MM.1S (cell line): ENCODE data around the gene LRRTM4.

Experiments
- DNase-seq: peaks from one replicate; pipeline ENCODE4 v3.0.0-alpha.2; 2015
- H2AFZ ChIP-seq: fragments of 300-600 bp; sonication (generic); 2 replicates; pipeline ENCODE4 v1.6.0; 2016; ENCODE audit warnings: antibody characterized with exemption, low read length
- H3F3A ChIP-seq: fragments of 300-600 bp; sonication (generic); 2 replicates; pipeline ENCODE4 v1.6.1; 2016; ENCODE audit warnings: mild to moderate bottlenecking, antibody characterized with exemption, low read length, moderate library complexity, mixed read lengths; ENCODE audit not compliant: insufficient read depth
- H3K27ac ChIP-seq: fragments of 300-600 bp; sonication (generic); 2 replicates; pipeline ENCODE4 v1.5.1; 2016; ENCODE audit warnings: mild to moderate bottlenecking, low read length
- H3K27me3 ChIP-seq: fragments of 300-600 bp; sonication (generic); replicated peaks from 2 replicates; pipeline ENCODE4 v1.6.0; 2016; ENCODE audit warnings: low read length; ENCODE audit not compliant: insufficient read depth
- H3K36me3 ChIP-seq: fragments of 300-600 bp; sonication (generic); replicated peaks from 2 replicates; pipeline ENCODE4 v1.6.1; 2016; ENCODE audit warnings: mild to moderate bottlenecking, low read length, mixed read lengths; ENCODE audit not compliant: insufficient read depth
- H3K4me1 ChIP-seq: fragments of 300-600 bp; sonication (generic); 2 replicates; pipeline ENCODE4 v1.6.1; 2016; ENCODE audit warnings: low read length, mixed read lengths
- H3K4me2 ChIP-seq: fragments of 300-600 bp; sonication (generic); 2 replicates; pipeline ENCODE4 v1.6.0; 2016; ENCODE audit warnings: low read depth, low read length
- H3K4me3 ChIP-seq: fragments of 300-600 bp; sonication (generic); 2 replicates; pipeline ENCODE4 v1.5.1; 2016; ENCODE audit warnings: low read length, mixed read lengths
- H3K79me2 ChIP-seq: fragments of 300-600 bp; sonication (generic); 2 replicates; pipeline ENCODE4 v1.6.1; 2016; ENCODE audit warnings: mixed run types, low read length, mixed read lengths
- H3K9ac ChIP-seq: fragments of 300-600 bp; sonication (generic); 2 replicates; pipeline ENCODE4 v1.6.1; 2016; ENCODE audit warnings: low read length, mixed read lengths
- H3K9me2 ChIP-seq: fragments of 300-600 bp; sonication (generic); replicated peaks from 2 replicates; pipeline ENCODE4 v1.6.1; 2016; ENCODE audit warnings: mild to moderate bottlenecking, low read length, mixed read lengths; ENCODE audit not compliant: insufficient read depth
- H3K9me3 ChIP-seq: fragments of 300-600 bp; sonication (generic); replicated peaks from 2 replicates; pipeline ENCODE4 v1.6.1; 2016; ENCODE audit warnings: mild to moderate bottlenecking, low read length, mixed read lengths; ENCODE audit not compliant: insufficient read depth
- H4K20me1 ChIP-seq: fragments of 300-600 bp; sonication (generic); 2 replicates; pipeline ENCODE4 v1.6.1; 2016; ENCODE audit warnings: mild to moderate bottlenecking, low read length, moderate library complexity, mixed read lengths; ENCODE audit not compliant: insufficient read depth
- CTCF ChIP-seq: fragments of 300-600 bp; sonication (generic); IDR thresholded peaks from 2 replicates; pipeline ENCODE4 v1.5.1; 2016; ENCODE audit warnings: antibody characterized with exemption, low read length, mixed read lengths
- EZH2 ChIP-seq: fragments of 300-600 bp; sonication (generic); optimal IDR thresholded peaks from 2 replicates; pipeline ENCODE3; 2017; ENCODE audit warnings: low read depth, mild to moderate bottlenecking, antibody characterized with exemption, low read length, mixed read lengths
- EZH2phosphoT487 ChIP-seq: fragments of 300-600 bp; sonication (generic); IDR thresholded peaks from 2 replicates; pipeline ENCODE4 v1.6.1; 2018; ENCODE audit warnings: antibody characterized with exemption, low read length

The LRRTM4 gene

GRCh38 chr2:77370511-77370910 lies 151.7 kb downstream of the LRRTM4 start:
- Histone ChIP-seq H3K4me2 (no peak overlapping the region), H3K9me2 (no peaks in the 10 kb centered on the region), H4K20me1 (no peaks in the 10 kb centered on the region), H3F3A (no peaks in the 10 kb centered on the region), H3K27ac (no peak overlapping the region), H3K27me3 (no peaks in the 10 kb centered on the region), H3K4me1 (no peaks in the 10 kb centered on the region), H2AFZ (no peak overlapping the region), H3K79me2 (no peaks in the 10 kb centered on the region), H3K36me3 (no peaks in the 10 kb centered on the region), H3K9me3 (no peaks in the 10 kb centered on the region), H3K4me3 (no peak overlapping the region), H3K9ac (no peak overlapping the region)
- DNase-seq = no peak
- no peak for TF ChIP-seq EZH2
- no peak for TF ChIP-seq EZH2phosphoT487
- no peak for TF ChIP-seq CTCF

DNA sequence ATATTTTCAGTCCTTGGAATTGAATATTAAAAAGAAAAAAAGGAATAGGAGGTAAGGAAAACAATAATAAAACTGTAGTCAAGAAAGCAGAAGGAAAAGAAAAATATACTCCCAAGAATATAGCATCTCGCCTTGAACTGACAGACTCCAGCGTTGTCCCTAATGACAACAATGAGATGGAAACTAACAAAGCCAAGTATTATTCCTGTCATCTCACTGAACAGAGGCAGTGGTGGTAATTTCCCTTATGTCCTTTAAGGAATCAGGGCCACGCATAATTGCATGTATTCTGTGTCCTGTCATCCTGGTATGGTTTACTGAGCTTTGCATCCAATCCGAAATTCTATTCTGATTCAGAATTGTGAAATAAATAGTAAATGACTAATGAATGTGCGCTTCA lies 158.9 kb downstream of the LRRTM4 start:
- no peak overlapping the region for H2AFZ ChIP-seq
- no peaks in the 10 kb centered on the region for H3K79me2 ChIP-seq
- H3K9me2 ChIP-seq = no peaks in the 10 kb centered on the region
- no peak for DNase-seq
- TF ChIP-seq CTCF = no peak
- no peak for TF ChIP-seq EZH2phosphoT487
- TF ChIP-seq EZH2 = no peak
- no peak overlapping the region for H3K4me3 ChIP-seq
- no peak overlapping the region for H3K4me2 ChIP-seq
- no peaks in the 10 kb centered on the region for H3K27me3 ChIP-seq
- H3K27ac ChIP-seq = no peak overlapping the region
- H3K36me3 ChIP-seq = no peaks in the 10 kb centered on the region
- H3K9me3 ChIP-seq = no peaks in the 10 kb centered on the region
- no peaks in the 10 kb centered on the region for H4K20me1 ChIP-seq
- H3F3A ChIP-seq = no peaks in the 10 kb centered on the region
- H3K4me1 ChIP-seq = no peaks in the 10 kb centered on the region
- no peak overlapping the region for H3K9ac ChIP-seq

- no peak overlapping the region for H2AFZ ChIP-seq
- H3K9ac ChIP-seq = no peak overlapping the region
- no peaks in the 10 kb centered on the region for H3K9me2 ChIP-seq
- H4K20me1 ChIP-seq = no peaks in the 10 kb centered on the region
- no peak for DNase-seq
- no peak overlapping the region for H3K27ac ChIP-seq
- no peaks in the 10 kb centered on the region for H3K36me3 ChIP-seq
- TF ChIP-seq EZH2 (no peak), EZH2phosphoT487 (no peak), CTCF (no peak)
- no peaks in the 10 kb centered on the region for H3F3A ChIP-seq
- no peak overlapping the region for H3K4me2 ChIP-seq
- H3K4me1 ChIP-seq = no peaks in the 10 kb centered on the region
- no peaks in the 10 kb centered on the region for H3K27me3 ChIP-seq
- H3K79me2 ChIP-seq = no peaks in the 10 kb centered on the region
- H3K9me3 ChIP-seq = no peaks in the 10 kb centered on the region
- H3K4me3 ChIP-seq = no peak overlapping the region
These were observed 173.4 kb downstream of the LRRTM4 start for GRCh38 chr2:77348821-77349220.

DNA sequence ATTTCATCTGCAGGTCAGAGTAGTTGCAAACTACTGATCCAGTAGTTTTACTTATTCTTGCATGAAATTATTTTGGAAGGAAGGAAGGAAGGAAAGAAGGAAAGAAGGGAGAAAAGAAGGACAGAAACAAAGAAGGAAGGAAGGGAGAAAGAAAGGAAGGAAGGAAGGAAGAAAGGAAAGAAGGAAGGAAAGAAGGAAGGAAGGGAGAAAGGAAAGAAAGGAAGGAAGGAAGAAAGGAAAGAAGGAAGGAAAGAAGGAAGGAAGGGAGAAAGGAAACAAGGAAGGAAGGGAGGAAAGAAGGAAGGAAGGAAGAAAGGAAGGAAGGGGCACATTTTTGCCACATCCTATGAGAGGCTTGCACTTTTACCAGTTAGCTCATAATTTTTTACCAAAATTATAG lies 186.2 kb downstream of the LRRTM4 start:
- Histone ChIP-seq H3K9me2 (no peaks in the 10 kb centered on the region), H3K27me3 (no peaks in the 10 kb centered on the region), H3F3A (no peaks in the 10 kb centered on the region), H4K20me1 (no peaks in the 10 kb centered on the region), H3K9me3 (no peaks in the 10 kb centered on the region), H2AFZ (no peak overlapping the region), H3K4me3 (no peak overlapping the region), H3K27ac (no peak overlapping the region), H3K79me2 (no peaks in the 10 kb centered on the region), H3K9ac (no peak overlapping the region), H3K36me3 (no peaks in the 10 kb centered on the region), H3K4me1 (peaks cover 4% of the 10 kb centered on the region; the same call in 1 of the 2 replicates), H3K4me2 (no peak overlapping the region)
- DNase-seq = no peak
- TF ChIP-seq EZH2 (no peak), EZH2phosphoT487 (no peak), CTCF (no peak)
